Activated CD4-positive, CD25-positive, alpha-beta regulatory T cell treated with anti-CD3 and anti-CD28 coated beads, Interleukin-2, amount 50 U/mL, for 72 hours (primary cell): Measurements from ENCODE around the gene TSPAN5.

Source experiments
- DNase-seq: peaks from one replicate; pipeline ENCODE4 v3.0.0; 2021

Gene TSPAN5

GRCh38 chr4:98641906-98642668, 16.3 kb downstream of the TSPAN5 start:
- DNase-seq: no peak

GRCh38 chr4:98641376-98641775, 17.0 kb downstream of the TSPAN5 start:
- no peak for DNase-seq

- no peak for DNase-seq
Observed at GRCh38 chr4:98639523-98639922, 18.9 kb downstream of the TSPAN5 start.

GRCh38 chr4:98639108-98639507, 19.3 kb downstream of the TSPAN5 start:
- DNase-seq: no peak

- no peak for DNase-seq
Observed at GRCh38 chr4:98638661-98639060, 19.8 kb downstream of the TSPAN5 start.

GRCh38 chr4:98634061-98634460, 24.4 kb downstream of the TSPAN5 start:
- DNase-seq: no peak

- no peak for DNase-seq
Observed at GRCh38 chr4:98633159-98633558, 25.3 kb downstream of the TSPAN5 start.

- no peak for DNase-seq
Observed at GRCh38 chr4:98632258-98632657, 26.2 kb downstream of the TSPAN5 start.

- DNase-seq: no peak
Observed at GRCh38 chr4:98631506-98631905, 26.9 kb downstream of the TSPAN5 start.

- DNase-seq: no peak
Observed at GRCh38 chr4:98630737-98631454, 27.5 kb downstream of the TSPAN5 start.

GRCh38 chr4:98627531-98628257, 30.7 kb downstream of the TSPAN5 start:
- no peak for DNase-seq

GRCh38 chr4:98626350-98626749, 32.1 kb downstream of the TSPAN5 start:
- no peak for DNase-seq

GRCh38 chr4:98625920-98626319, 32.5 kb downstream of the TSPAN5 start:
- DNase-seq: no peak

GRCh38 chr4:98625399-98625798, 33.0 kb downstream of the TSPAN5 start:
- no peak for DNase-seq

GRCh38 chr4:98624642-98625041, 33.8 kb downstream of the TSPAN5 start:
- no peak for DNase-seq

- DNase-seq: no peak
Observed at GRCh38 chr4:98624144-98624543, 34.3 kb downstream of the TSPAN5 start.

GRCh38 chr4:98623126-98623802, 35.1 kb downstream of the TSPAN5 start:
- no peak for DNase-seq

GRCh38 chr4:98620087-98620784, 38.2 kb downstream of the TSPAN5 start:
- no peak for DNase-seq

GRCh38 chr4:98619180-98619579, 39.2 kb downstream of the TSPAN5 start:
- DNase-seq: no peak

GRCh38 chr4:98618680-98619079, 39.7 kb downstream of the TSPAN5 start:
- DNase-seq: no peak

- DNase-seq: no peak
Observed at GRCh38 chr4:98617358-98618047, 40.9 kb downstream of the TSPAN5 start.

GRCh38 chr4:98615991-98616390, 42.4 kb downstream of the TSPAN5 start:
- no peak for DNase-seq
